Neuronal stem cell (in vitro differentiated cells): ENCODE results near the gene NUMBL.

Experiments used
- DNase-seq: peaks from one replicate; pipeline ENCODE4 v3.0.0-alpha.2; 2013; ENCODE audit warnings: low spot score
- H2AFZ ChIP-seq: one replicate; pipeline ENCODE4 v1.6.1; 2013; ENCODE audit warnings: mild to moderate bottlenecking, low read length, inconsistent platforms
- H2AK5ac ChIP-seq: 2 replicates; pipeline ENCODE4 v1.6.1; 2013; ENCODE audit warnings: low read depth, mild to moderate bottlenecking, inconsistent platforms, low read length, moderate library complexity, mixed read lengths
- H2BK120ac ChIP-seq: 2 replicates; pipeline ENCODE4 v1.6.1; 2013; ENCODE audit warnings: low read depth, mild to moderate bottlenecking, inconsistent platforms, low read length, moderate library complexity, mixed read lengths
- H2BK12ac ChIP-seq: one replicate; pipeline ENCODE4 v1.6.1; 2013; ENCODE audit warnings: low read length, inconsistent platforms
- H2BK15ac ChIP-seq: 2 replicates; pipeline ENCODE4 v1.6.1; 2013; ENCODE audit warnings: mild to moderate bottlenecking, low read length, inconsistent platforms, mixed read lengths
- H2BK5ac ChIP-seq: one replicate; pipeline ENCODE4 v1.6.1; 2013; ENCODE audit warnings: inconsistent platforms, mild to moderate bottlenecking, low read length, moderate library complexity
- H3K14ac ChIP-seq: one replicate; pipeline ENCODE4 v1.6.1; 2013; ENCODE audit warnings: low read length, inconsistent platforms
- H3K18ac ChIP-seq: 2 replicates; pipeline ENCODE4 v1.6.1; 2013; ENCODE audit warnings: low read length, inconsistent platforms
- H3K23ac ChIP-seq: 2 replicates; pipeline ENCODE4 v1.6.1; 2013; ENCODE audit warnings: low read depth, mild to moderate bottlenecking, mixed read lengths, low read length, inconsistent platforms; ENCODE audit not compliant: poor library complexity
- H3K27ac ChIP-seq: replicated peaks from 3 replicates; pipeline ENCODE4 v1.5.1; 2013; ENCODE audit warnings: low read length, inconsistent platforms
- H3K27me3 ChIP-seq, 3 experiments: 2 replicates each; pipeline ENCODE4 v1.6.1; 2013; ENCODE audit warnings: low read length in 3 of 3, mild to moderate bottlenecking in 2 of 3, inconsistent platforms in 1 of 3, low read depth in 1 of 3, mixed read lengths in 1 of 3, moderate library complexity in 1 of 3; ENCODE audit not compliant: control insufficient read depth in 3 of 3, insufficient read depth in 3 of 3
- H3K36me3 ChIP-seq, 2 donors: replicated peaks in 1 of 2; 2 replicates each; pipeline ENCODE4 v1.6.1; 2013; ENCODE audit warnings: low read length in 2 of 2; ENCODE audit not compliant: control insufficient read depth in 2 of 2, insufficient read depth in 2 of 2
- H3K4ac ChIP-seq: 2 replicates; pipeline ENCODE4 v1.6.1; 2013; ENCODE audit warnings: inconsistent platforms, mild to moderate bottlenecking, low read length, moderate library complexity
- H3K4me1 ChIP-seq, 2 donors: 1 replicate in 1 of 2; 2 replicates in 1 of 2; pipeline ENCODE4 v1.6.1; 2013; ENCODE audit warnings: low read length in 2 of 2, low read depth in 1 of 2; ENCODE audit not compliant: control insufficient read depth in 2 of 2, insufficient read depth in 1 of 2
- H3K4me2 ChIP-seq: one replicate; pipeline ENCODE4 v1.6.1; 2013; ENCODE audit warnings: mild to moderate bottlenecking, low read length, inconsistent platforms; ENCODE audit not compliant: insufficient read depth, poor library complexity, severe bottlenecking
- H3K4me3 ChIP-seq, 2 donors: 2 replicates each; pipeline ENCODE4 v1.5.1; 2013; ENCODE audit warnings: low read length in 2 of 2, mild to moderate bottlenecking in 2 of 2, inconsistent platforms in 1 of 2, moderate library complexity in 1 of 2
- H3K79me1 ChIP-seq: one replicate; pipeline ENCODE4 v1.6.1; 2013; ENCODE audit warnings: low read depth, mild to moderate bottlenecking, inconsistent platforms, low read length, moderate library complexity
- H3K9ac ChIP-seq: one replicate; pipeline ENCODE4 v1.6.1; 2013; ENCODE audit warnings: mild to moderate bottlenecking, low read depth, low read length, inconsistent platforms; ENCODE audit not compliant: poor library complexity
- H3K9me3 ChIP-seq, 2 donors: replicated peaks in 1 of 2; 2 replicates each; pipeline versions ENCODE3 to v1.6.1; 2013; ENCODE audit warnings: low read length in 2 of 2, mild to moderate bottlenecking in 2 of 2, inconsistent platforms in 1 of 2, low read depth in 1 of 2, mixed read lengths in 1 of 2, moderate library complexity in 1 of 2; ENCODE audit not compliant: control insufficient read depth in 2 of 2, insufficient read depth in 1 of 2
- H4K8ac ChIP-seq: one replicate; pipeline ENCODE4 v1.6.1; 2013; ENCODE audit warnings: low read depth, mild to moderate bottlenecking, inconsistent platforms, low read length, moderate library complexity
- H4K91ac ChIP-seq: one replicate; pipeline ENCODE4 v1.6.1; 2013; ENCODE audit warnings: low read length, low read depth, mild to moderate bottlenecking, inconsistent platforms; ENCODE audit not compliant: poor library complexity
- WGBS, 2 donors: extraction: QIAGEN DNeasy Blood & Tissue Kit; methylation state at CpG; one replicate each; pipeline ENCODE4 v1.1.7; 2013; ENCODE audit warnings: missing lambda C conversion rate in 2 of 2, mixed read lengths in 1 of 2; ENCODE audit not compliant: insufficient read length in 2 of 2, insufficient replicate concordance in 1 of 2; ENCODE audit errors: extremely low coverage in 2 of 2; 5-methylcytosine and 5-hydroxymethylcytosine counted together

Gene NUMBL

GRCh38 chr19:40703029-40703755, 12.7 kb upstream of the NUMBL start:
- H3K27ac ChIP-seq: no peak overlapping the region
- DNase-seq: no peak
- peak overlapping the region; percentile 12 for H3K9ac ChIP-seq
- no peak overlapping the region for H4K8ac ChIP-seq
- no peaks in the 10 kb centered on the region for H3K27me3 ChIP-seq
- H3K36me3 ChIP-seq: peaks cover 46 to 91% of the 10 kb centered on the region in 2 donors
- H2BK5ac ChIP-seq: no peak overlapping the region
- no CpG with 5 or more reads among the region's 24 CpGs for WGBS, 2 donors
- no peak overlapping the region for H4K91ac ChIP-seq
- no peak overlapping the region for H2BK12ac ChIP-seq
- no peak overlapping the region for H3K4ac ChIP-seq
- no peak overlapping the region for H3K4me3 ChIP-seq
- no peak overlapping the region for H2BK120ac ChIP-seq
- no peak overlapping the region for H3K14ac ChIP-seq
- H3K79me1 ChIP-seq: no peaks in the 10 kb centered on the region
- H2AK5ac ChIP-seq: no peak overlapping the region
- H3K18ac ChIP-seq: no peak overlapping the region
- no peak overlapping the region for H3K4me2 ChIP-seq
- H2AFZ ChIP-seq: no peak overlapping the region
- no peaks in the 10 kb centered on the region for H3K9me3 ChIP-seq
- H2BK15ac ChIP-seq: no peak overlapping the region
- peaks cover 0 to 4% of the 10 kb centered on the region in 2 donors for H3K4me1 ChIP-seq
- H3K23ac ChIP-seq: no peak overlapping the region

GRCh38 chr19:40702337-40703012, 12.0 kb upstream of the NUMBL start:
- Histone ChIP-seq H2BK5ac (peak overlapping the region; percentile 42), H3K23ac (peak overlapping the region; percentile 83), H3K4ac (no peak overlapping the region), H2AK5ac (no peak overlapping the region), H3K27me3 (no peaks in the 10 kb centered on the region), H3K4me2 (no peak overlapping the region), H3K9ac (peak overlapping the region; percentile 76), H3K9me3 (no peaks in the 10 kb centered on the region), H3K79me1 (no peaks in the 10 kb centered on the region), H2AFZ (no peak overlapping the region), H3K27ac (no peak overlapping the region), H3K4me3 (no peak overlapping the region), H3K36me3 (peaks cover 46 to 83% of the 10 kb centered on the region in 2 donors), H2BK15ac (no peak overlapping the region), H3K4me1 (peaks cover 0 to 4% of the 10 kb centered on the region in 2 donors), H4K8ac (no peak overlapping the region), H3K18ac (peak overlapping the region; percentile 61), H3K14ac (no peak overlapping the region), H4K91ac (no peak overlapping the region), H2BK120ac (no peak overlapping the region), H2BK12ac (no peak overlapping the region)
- no CpG with 5 or more reads among the region's 18 CpGs for WGBS, 2 donors
- DNase-seq: no peak

DNA sequence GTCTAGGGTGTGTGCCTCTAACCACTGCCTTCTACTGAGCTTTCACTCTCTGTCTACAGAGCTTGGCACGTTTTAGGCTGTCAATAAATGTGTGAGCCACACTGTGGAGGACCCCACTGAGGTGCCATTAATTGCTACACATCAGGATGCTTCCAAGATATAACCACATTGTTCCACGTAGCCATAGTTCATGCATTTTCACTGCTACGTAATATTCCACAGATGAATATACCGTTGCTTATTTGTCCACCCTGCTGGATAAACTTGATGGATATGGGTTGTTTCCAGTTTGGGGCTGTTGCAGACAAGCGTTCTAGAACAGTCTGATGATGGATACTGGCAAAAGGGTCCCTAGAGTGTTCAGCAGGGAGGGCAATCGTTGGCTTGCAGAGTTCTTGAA, 11.3 kb upstream of the NUMBL start:
- H3K18ac ChIP-seq: no peak overlapping the region
- no peak overlapping the region for H4K91ac ChIP-seq
- H2AFZ ChIP-seq: no peak overlapping the region
- no peak overlapping the region for H2BK120ac ChIP-seq
- H3K14ac ChIP-seq: no peak overlapping the region
- no peak overlapping the region for H4K8ac ChIP-seq
- DNase-seq: no peak
- no peak overlapping the region for H2AK5ac ChIP-seq
- no peak overlapping the region for H3K4me2 ChIP-seq
- no peaks in the 10 kb centered on the region for H3K27me3 ChIP-seq
- no CpG with 5 or more reads among the region's 6 CpGs for WGBS, 2 donors
- H3K79me1 ChIP-seq: no peaks in the 10 kb centered on the region
- H2BK15ac ChIP-seq: no peak overlapping the region
- H3K4me3 ChIP-seq: no peak overlapping the region
- no peaks in the 10 kb centered on the region for H3K9me3 ChIP-seq
- H3K23ac ChIP-seq: no peak overlapping the region
- no peak overlapping the region for H3K27ac ChIP-seq
- no peak overlapping the region for H2BK5ac ChIP-seq
- no peak overlapping the region for H2BK12ac ChIP-seq
- peaks cover 0 to 4% of the 10 kb centered on the region in 2 donors for H3K4me1 ChIP-seq
- H3K4ac ChIP-seq: no peak overlapping the region
- H3K36me3 ChIP-seq: peaks cover 48 to 87% of the 10 kb centered on the region in 2 donors
- no peak overlapping the region for H3K9ac ChIP-seq

- Histone ChIP-seq H3K9ac (no peak overlapping the region), H3K4ac (no peak overlapping the region), H2AK5ac (no peak overlapping the region), H3K9me3 (no peaks in the 10 kb centered on the region), H4K8ac (no peak overlapping the region), H2BK5ac (no peak overlapping the region), H3K23ac (no peak overlapping the region), H3K79me1 (no peaks in the 10 kb centered on the region), H4K91ac (no peak overlapping the region), H2BK15ac (no peak overlapping the region), H3K27ac (no peak overlapping the region), H3K27me3 (no peaks in the 10 kb centered on the region), H3K14ac (no peak overlapping the region), H3K36me3 (peaks cover 49 to 85% of the 10 kb centered on the region in 2 donors), H3K4me1 (peaks cover 0 to 4% of the 10 kb centered on the region in 2 donors), H2BK12ac (no peak overlapping the region), H2BK120ac (no peak overlapping the region), H3K18ac (no peak overlapping the region), H3K4me2 (no peak overlapping the region), H2AFZ (no peak overlapping the region), H3K4me3 (no peak overlapping the region)
- no peak for DNase-seq
- WGBS, 2 donors: no CpG with 5 or more reads among the region's 9 CpGs
These were observed 9.6 kb upstream of the NUMBL start for GRCh38 chr19:40700083-40700482.
